PFSK-1 (cell line): ENCODE results near the gene DTL.

Experiments
- POLR2AphosphoS5 ChIP-seq: IDR thresholded peaks from 2 replicates; pipeline ENCODE4 v1.6.1; 2012; ENCODE audit warnings: low read depth, mild to moderate bottlenecking, control low read depth, low read length, moderate library complexity
- REST ChIP-seq, 2 experiments: IDR thresholded peaks; 2 replicates each; pipeline versions ENCODE4 v1.6.1 to v1.8.0; 2011 to 2012; ENCODE audit warnings: low read depth in 2 of 2, low read length in 2 of 2, control low read depth in 1 of 2, inconsistent platforms in 1 of 2, mild to moderate bottlenecking in 1 of 2, moderate library complexity in 1 of 2; ENCODE audit not compliant: insufficient read depth in 1 of 2
- SIN3A ChIP-seq: IDR thresholded peaks from 2 replicates; pipeline ENCODE4 v1.6.1; 2012; ENCODE audit warnings: mild to moderate bottlenecking, low read length, moderate library complexity, borderline replicate concordance; ENCODE audit not compliant: insufficient read depth
- TAF1 ChIP-seq: IDR thresholded peaks from 2 replicates; pipeline ENCODE4 v1.6.1; 2012; ENCODE audit warnings: low read length, control low read depth, borderline replicate concordance; ENCODE audit not compliant: insufficient read depth

- no peak for TF ChIP-seq SIN3A
- TF ChIP-seq REST (IDR thresholded peaks at IDR 0.05; ENCODE audit: insufficient read depth in 1 of 2, low read depth in 2 of 2, low read length in 2 of 2), result no peak
- no peak for TF ChIP-seq POLR2AphosphoS5
- TF ChIP-seq TAF1, result no peak
Measured at GRCh38 chr1:212124690-212125582, 89.4 kb downstream of the DTL start.
